AG09319 (cell line): Measurements from ENCODE around the gene PRH2.

Experiments
- DNase-seq: peaks from one replicate; pipeline ENCODE4 v3.0.0-alpha.2; 2010; ENCODE audit warnings: low read depth; ENCODE audit errors: extremely low read depth
- CTCF ChIP-seq: IDR thresholded peaks from 2 replicates; pipeline ENCODE4 v1.5.1; 2011; ENCODE audit warnings: low read depth, mild to moderate bottlenecking, inconsistent platforms, low read length, moderate library complexity

The PRH2 gene

GRCh38 chr12:10957741-10958140 lies 28.7 kb downstream of the PRH2 start:
- no peak for DNase-seq
- TF ChIP-seq CTCF, result no peak

- DNase-seq, result no peak
These were observed 30.8 kb downstream of the PRH2 start for GRCh38 chr12:10959804-10960203.

GRCh38 chr12:10960211-10960610 lies 31.2 kb downstream of the PRH2 start:
- DNase-seq, result no peak
- no peak for TF ChIP-seq CTCF

More at GRCh38 chr12:10959804-10960203, 30.8 kb downstream of the PRH2 start:
- TF ChIP-seq CTCF, result no peak; the same call in 1 of the 2 replicates

- no peak for DNase-seq
- no peak for TF ChIP-seq CTCF
These were observed 36.4 kb downstream of the PRH2 start for GRCh38 chr12:10965476-10965875.

- no peak for DNase-seq
- TF ChIP-seq CTCF, result no peak
These were observed 37.3 kb downstream of the PRH2 start for GRCh38 chr12:10966314-10966713.

- TF ChIP-seq CTCF, result no peak
- DNase-seq, result peak; percentile 83
These were observed 38.4 kb downstream of the PRH2 start for GRCh38 chr12:10967409-10967808.

- peak; percentile 79 for DNase-seq
- no peak for TF ChIP-seq CTCF
These were observed 39.9 kb downstream of the PRH2 start for GRCh38 chr12:10968765-10969456.
